Esophagus squamous epithelium (tissue), 5 donors: Measurements from ENCODE around the gene TAF4B. TPM values are rescaled to one million over a fixed set of nuclear protein-coding genes. Genes with fewer than 3 reads are reported as not detected.
A peak's percentile ranks its signal among the peaks of the same experiment; 100 is the strongest.

Experiments used
- DNase-seq: peaks from one replicate; lab custom pipeline; 2025; lab: John Stamatoyannopoulos, UW
- H3K27ac ChIP-seq, 4 donors: fragments of 200-600 bp; sonication (generic); one replicate each; pipeline ENCODE4 v1.5.1; 2016 to 2019; ENCODE audit warnings: mild to moderate bottlenecking in 1 of 4
- H3K27me3 ChIP-seq, 4 donors: fragments of 200-600 bp; sonication (generic); 1 replicate in 3 of 4; 2 replicates in 1 of 4; pipeline versions ENCODE4 v1.5.1 to v1.6.0; 2017 to 2021; ENCODE audit warnings: antibody characterized with exemption in 1 of 4
- H3K36me3 ChIP-seq, 3 donors: fragments of 200-600 bp; sonication (generic); one replicate each; pipeline ENCODE4 v1.5.1; 2016 to 2019
- H3K4me1 ChIP-seq, 3 donors: fragments of 200-600 bp; sonication (generic); one replicate each; pipeline ENCODE4 v1.5.1; 2017 to 2019
- H3K4me3 ChIP-seq, 4 donors: fragments of 200-600 bp; sonication (generic); 1 replicate in 3 of 4; 2 replicates in 1 of 4; pipeline ENCODE4 v1.5.1; 2016 to 2019; ENCODE audit warnings: mild to moderate bottlenecking in 2 of 4, moderate library complexity in 1 of 4
- H3K9me3 ChIP-seq, 3 donors: fragments of 200-600 bp; sonication (generic); one replicate each; pipeline ENCODE4 v1.5.1; 2016 to 2019
- POLR2A ChIP-seq, 4 donors: fragments of 450-650 bp; IDR thresholded peaks; one replicate each; pipeline ENCODE4 v1.6.1; 2017; ENCODE audit warnings: antibody characterized with exemption in 4 of 4, mild to moderate bottlenecking in 4 of 4, moderate library complexity in 3 of 4
- WGBS, 2 donors: methylation state at CpG; one replicate each; pipeline ENCODE4 v1.1.5; 2018; 5-methylcytosine and 5-hydroxymethylcytosine counted together
- intact Hi-C: fragments of 100-400 bp; cut with DNase I; formaldehyde crosslinking; loops from one replicate; pipeline ENCODE4 v1.15.0; 2022
- total RNA-seq, 4 donors: library from RNA; depleted of rRNA; stranded (reverse); fragments of >200 nt; gene quantifications; one replicate each; pipeline ENCODE4 v1.1.0, GENCODE V29; 2016
- TF ChIP-seq, protein P1 (sequence below), 6 experiments: fragments of 450-650 bp in 4 of 6; fragments of 200-600 bp in 2 of 6; sonication (generic) in 2 of 6; IDR thresholded peaks; one replicate each; pipeline ENCODE4 v1.5.1; 2016 to 2019; ENCODE audit warnings: antibody characterized with exemption in 6 of 6, mild to moderate bottlenecking in 4 of 6, moderate library complexity in 4 of 6
- donor health status: DM: yes; HTN: yes; CAD: no.

The TAF4B gene
- total RNA-seq, 4 donors from 2014 or later, result 5.9 to 20.2 (median 7.0) TPM

DNA sequence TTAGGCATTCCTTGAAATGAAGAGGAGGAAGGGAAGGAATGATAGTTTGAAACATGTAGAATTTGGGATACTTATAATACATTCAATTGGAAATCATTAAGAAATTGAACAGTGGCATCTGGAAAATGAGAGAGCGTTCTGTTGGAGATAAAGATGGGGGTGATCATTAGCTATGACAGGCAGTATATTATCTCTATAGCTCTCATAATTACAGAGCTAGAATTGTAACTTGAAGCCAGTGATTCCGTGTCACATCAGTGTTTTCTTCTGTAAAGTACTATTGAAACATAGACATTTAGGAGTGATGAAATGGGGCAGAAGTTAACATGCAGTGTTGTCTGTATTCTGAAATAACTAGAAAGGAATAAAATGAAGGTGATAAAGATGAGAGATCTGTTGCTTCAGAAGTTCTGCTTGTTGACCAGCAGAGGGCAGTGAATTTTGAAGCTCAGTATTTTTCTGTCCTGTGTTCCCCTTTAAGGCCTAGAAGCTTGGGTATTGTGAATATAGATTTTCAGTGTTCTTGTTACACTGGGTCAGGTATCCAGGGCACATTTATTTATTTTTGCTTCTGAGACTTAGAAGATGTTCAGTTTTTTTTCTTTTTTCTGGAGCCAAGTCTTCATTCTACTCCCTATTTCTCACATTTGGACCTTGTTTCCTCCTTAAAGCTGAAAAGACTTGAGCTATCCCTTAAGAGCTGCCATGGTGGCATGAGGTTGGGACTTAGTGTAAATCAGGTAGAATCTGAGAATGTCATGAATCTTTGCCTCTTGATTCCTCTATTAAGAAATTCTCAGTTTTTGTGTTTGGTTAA, 157.4 kb downstream of the TAF4B start:
- Histone ChIP-seq H3K27ac (no peak overlapping the region), H3K9me3 (no peaks in the 10 kb centered on the region), H3K4me3 (no peak overlapping the region), H3K36me3 (no peaks in the 10 kb centered on the region), H3K4me1 (peaks cover 0 to 12% (median 0%) of the 10 kb centered on the region in 3 donors), H3K27me3 (no peaks in the 10 kb centered on the region)
- WGBS, 2 donors, result 38 to 43% methylated on average over 2 of the region's 2 CpGs
- no peak for TF ChIP-seq POLR2A (IDR thresholded peaks at IDR 0.05)
- TF ChIP-seq, protein P1, sequence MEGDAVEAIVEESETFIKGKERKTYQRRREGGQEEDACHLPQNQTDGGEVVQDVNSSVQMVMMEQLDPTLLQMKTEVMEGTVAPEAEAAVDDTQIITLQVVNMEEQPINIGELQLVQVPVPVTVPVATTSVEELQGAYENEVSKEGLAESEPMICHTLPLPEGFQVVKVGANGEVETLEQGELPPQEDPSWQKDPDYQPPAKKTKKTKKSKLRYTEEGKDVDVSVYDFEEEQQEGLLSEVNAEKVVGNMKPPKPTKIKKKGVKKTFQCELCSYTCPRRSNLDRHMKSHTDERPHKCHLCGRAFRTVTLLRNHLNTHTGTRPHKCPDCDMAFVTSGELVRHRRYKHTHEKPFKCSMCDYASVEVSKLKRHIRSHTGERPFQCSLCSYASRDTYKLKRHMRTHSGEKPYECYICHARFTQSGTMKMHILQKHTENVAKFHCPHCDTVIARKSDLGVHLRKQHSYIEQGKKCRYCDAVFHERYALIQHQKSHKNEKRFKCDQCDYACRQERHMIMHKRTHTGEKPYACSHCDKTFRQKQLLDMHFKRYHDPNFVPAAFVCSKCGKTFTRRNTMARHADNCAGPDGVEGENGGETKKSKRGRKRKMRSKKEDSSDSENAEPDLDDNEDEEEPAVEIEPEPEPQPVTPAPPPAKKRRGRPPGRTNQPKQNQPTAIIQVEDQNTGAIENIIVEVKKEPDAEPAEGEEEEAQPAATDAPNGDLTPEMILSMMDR (IDR thresholded peaks at IDR 0.05), result peak; percentile 22 to 79 (median 70)
- DNase-seq, result no peak
- intact Hi-C loops, result no loop called here

DNA sequence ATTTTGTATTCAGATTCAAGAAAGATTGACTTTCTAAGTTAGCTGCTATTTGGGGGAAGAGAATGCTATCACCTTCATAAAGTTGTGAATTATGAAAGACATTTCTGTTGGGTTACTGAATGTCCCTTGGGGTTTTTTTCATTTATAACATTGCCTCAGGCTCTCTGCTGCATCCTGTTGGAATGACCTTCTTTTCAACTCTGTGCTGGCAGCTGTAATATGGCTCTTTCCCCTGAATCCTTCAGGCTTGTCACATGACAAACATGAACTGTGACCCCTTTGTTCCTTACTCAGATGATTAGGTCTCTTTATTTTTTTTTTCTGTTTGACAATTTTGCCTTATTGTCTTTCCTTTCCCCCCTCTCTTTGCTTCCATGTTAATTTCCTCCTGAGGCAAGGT, 159.8 kb downstream of the TAF4B start:
- Histone ChIP-seq H3K27me3 (no peaks in the 10 kb centered on the region), H3K27ac (no peak overlapping the region), H3K4me1 (peaks cover 0 to 12% (median 0%) of the 10 kb centered on the region in 3 donors), H3K36me3 (peaks cover 0 to 13% (median 0%) of the 10 kb centered on the region in 3 donors), H3K9me3 (no peaks in the 10 kb centered on the region), H3K4me3 (no peak overlapping the region)
- no peak for DNase-seq
- TF ChIP-seq, protein P1 (IDR thresholded peaks at IDR 0.05), result no peak
- TF ChIP-seq POLR2A (IDR thresholded peaks at IDR 0.05), result no peak
- intact Hi-C loops, result no loop called here

DNA sequence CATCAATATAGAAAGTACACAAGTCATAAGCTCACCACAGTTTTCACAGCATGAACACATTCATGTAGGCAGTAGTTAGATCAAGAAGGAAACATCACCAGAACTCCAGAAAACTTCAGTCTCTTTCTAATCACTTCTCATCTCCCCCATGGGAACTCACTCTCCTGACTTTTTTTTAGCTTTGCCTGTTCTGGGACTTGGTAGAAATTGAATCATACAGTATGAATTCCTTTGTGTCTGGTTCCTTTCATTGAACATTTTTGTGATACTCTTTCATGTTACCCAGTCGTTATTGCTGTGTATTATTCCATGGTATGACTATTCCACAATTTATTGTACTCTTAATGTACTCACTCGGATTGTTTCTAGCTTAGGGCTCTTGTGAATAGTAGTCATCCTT, 160.2 kb downstream of the TAF4B start:
- no peaks in the 10 kb centered on the region for H3K27me3 ChIP-seq
- no peak overlapping the region for H3K27ac ChIP-seq
- H3K4me1 ChIP-seq, result peaks cover 0 to 12% (median 0%) of the 10 kb centered on the region in 3 donors
- intact Hi-C loops, result no loop called here
- no peak for DNase-seq
- no peak for TF ChIP-seq POLR2A (IDR thresholded peaks at IDR 0.05)
- TF ChIP-seq, protein P1 (IDR thresholded peaks at IDR 0.05), result no peak
- no peaks in the 10 kb centered on the region for H3K9me3 ChIP-seq
- H3K36me3 ChIP-seq, result peaks cover 0 to 13% (median 0%) of the 10 kb centered on the region in 3 donors
- 57 to 79% methylated on average over 2 of the region's 2 CpGs for WGBS, 2 donors
- H3K4me3 ChIP-seq, result no peak overlapping the region

DNA sequence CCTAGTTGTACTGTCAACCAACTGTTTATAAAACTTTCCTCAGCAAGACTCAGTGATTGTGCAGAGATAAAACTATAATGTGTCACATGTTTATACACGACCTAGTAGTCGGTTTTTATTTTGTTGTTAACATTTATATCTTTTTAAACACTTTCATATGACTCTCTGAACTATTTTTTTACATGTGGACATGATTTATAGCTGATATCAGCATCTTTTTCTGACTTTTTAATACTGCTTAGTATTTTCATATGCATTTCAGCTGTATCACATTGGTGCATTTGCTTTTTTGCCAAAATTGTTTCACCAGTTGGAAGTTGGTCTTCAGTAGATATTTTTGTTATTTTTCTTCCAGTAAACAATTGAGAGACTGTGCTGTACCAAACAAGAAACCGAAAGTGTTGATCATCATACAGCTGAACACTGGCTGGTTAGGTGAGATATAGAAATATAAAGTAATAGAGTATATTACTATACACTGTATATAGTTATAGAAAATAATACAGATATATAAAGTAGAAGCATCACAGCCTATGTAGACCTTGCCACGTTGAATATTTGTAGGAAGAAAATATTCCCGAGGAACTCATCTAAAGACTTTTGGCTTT, 167.9 kb downstream of the TAF4B start:
- no peak for TF ChIP-seq POLR2A (IDR thresholded peaks at IDR 0.05)
- TF ChIP-seq, protein P1 (IDR thresholded peaks at IDR 0.05), result no peak
- Histone ChIP-seq H3K27ac (no peak overlapping the region), H3K9me3 (no peaks in the 10 kb centered on the region), H3K36me3 (peaks cover 0 to 13% (median 0%) of the 10 kb centered on the region in 3 donors), H3K4me1 (no peaks in the 10 kb centered on the region), H3K4me3 (no peak overlapping the region), H3K27me3 (no peaks in the 10 kb centered on the region)
- WGBS, 2 donors, result 73 to 78% methylated on average over 5 of the region's 5 CpGs
- intact Hi-C loops, result no loop called here
- no peak for DNase-seq

DNA sequence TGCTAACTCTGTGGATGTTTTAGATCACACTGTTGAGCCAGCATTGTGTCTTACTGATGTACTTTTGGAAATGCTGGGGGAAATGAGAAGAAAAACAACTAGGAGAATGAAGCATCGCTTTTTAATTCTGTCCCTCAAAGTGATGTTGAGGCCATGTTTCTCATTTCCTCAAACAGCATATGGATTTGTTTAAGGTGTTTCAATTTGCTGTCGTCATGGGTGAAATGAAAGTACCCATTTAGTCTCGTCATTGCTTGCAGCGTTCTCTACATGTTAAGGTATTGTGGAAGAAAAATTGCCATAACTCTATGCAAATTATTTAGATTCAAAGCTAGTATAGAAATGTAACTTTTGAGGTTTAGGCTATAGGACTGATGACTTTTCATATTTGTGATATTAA, 170.8 kb downstream of the TAF4B start:
- H3K36me3 ChIP-seq, result no peaks in the 10 kb centered on the region
- H3K4me1 ChIP-seq, result no peaks in the 10 kb centered on the region
- intact Hi-C loops, result no loop called here
- no peak for DNase-seq
- TF ChIP-seq POLR2A (IDR thresholded peaks at IDR 0.05), result no peak
- TF ChIP-seq, protein P1 (IDR thresholded peaks at IDR 0.05), result no peak
- H3K9me3 ChIP-seq, result no peaks in the 10 kb centered on the region
- H3K27me3 ChIP-seq, result no peaks in the 10 kb centered on the region
- 89 to 93% methylated on average over 4 of the region's 4 CpGs for WGBS, 2 donors
- no peak overlapping the region for H3K27ac ChIP-seq
- no peak overlapping the region for H3K4me3 ChIP-seq
